Fibroblast of the aortic adventitia (primary cell): ENCODE results near the gene BCAS3. TPM values are rescaled to one million over a fixed set of nuclear protein-coding genes. Genes with fewer than 3 reads are reported as not detected.

Experiments used
- DNase-seq: peaks from one replicate; pipeline ENCODE4 v3.0.0-alpha.2; 2010; ENCODE audit warnings: low read depth
- H3K4me3 ChIP-seq: 2 replicates; pipeline ENCODE4 v1.5.1; 2011; ENCODE audit warnings: low read depth, mild to moderate bottlenecking, control low read depth, low read length, moderate library complexity
- total RNA-seq: library from RNA; depleted of rRNA; stranded (reverse); fragments of >200 nt; gene quantifications from 2 replicates; pipeline ENCODE4 v1.2.3, GENCODE V29; 2012; ENCODE audit warnings: low replicate concordance
- TF ChIP-seq, protein P1 (sequence below): IDR thresholded peaks from 2 replicates; pipeline ENCODE4 v1.5.1; 2011; ENCODE audit warnings: mild to moderate bottlenecking, low read length, control low read depth, inconsistent platforms; ENCODE audit not compliant: insufficient read depth

Gene BCAS3
- total RNA-seq, 1 donor, result 29.6 TPM

- H3K4me3 ChIP-seq, result no peak overlapping the region
- no peak for DNase-seq
- TF ChIP-seq, protein P1, sequence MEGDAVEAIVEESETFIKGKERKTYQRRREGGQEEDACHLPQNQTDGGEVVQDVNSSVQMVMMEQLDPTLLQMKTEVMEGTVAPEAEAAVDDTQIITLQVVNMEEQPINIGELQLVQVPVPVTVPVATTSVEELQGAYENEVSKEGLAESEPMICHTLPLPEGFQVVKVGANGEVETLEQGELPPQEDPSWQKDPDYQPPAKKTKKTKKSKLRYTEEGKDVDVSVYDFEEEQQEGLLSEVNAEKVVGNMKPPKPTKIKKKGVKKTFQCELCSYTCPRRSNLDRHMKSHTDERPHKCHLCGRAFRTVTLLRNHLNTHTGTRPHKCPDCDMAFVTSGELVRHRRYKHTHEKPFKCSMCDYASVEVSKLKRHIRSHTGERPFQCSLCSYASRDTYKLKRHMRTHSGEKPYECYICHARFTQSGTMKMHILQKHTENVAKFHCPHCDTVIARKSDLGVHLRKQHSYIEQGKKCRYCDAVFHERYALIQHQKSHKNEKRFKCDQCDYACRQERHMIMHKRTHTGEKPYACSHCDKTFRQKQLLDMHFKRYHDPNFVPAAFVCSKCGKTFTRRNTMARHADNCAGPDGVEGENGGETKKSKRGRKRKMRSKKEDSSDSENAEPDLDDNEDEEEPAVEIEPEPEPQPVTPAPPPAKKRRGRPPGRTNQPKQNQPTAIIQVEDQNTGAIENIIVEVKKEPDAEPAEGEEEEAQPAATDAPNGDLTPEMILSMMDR, result no peak
Observed at GRCh38 chr17:61390479-61390791, 712.8 kb downstream of the BCAS3 start.

DNA sequence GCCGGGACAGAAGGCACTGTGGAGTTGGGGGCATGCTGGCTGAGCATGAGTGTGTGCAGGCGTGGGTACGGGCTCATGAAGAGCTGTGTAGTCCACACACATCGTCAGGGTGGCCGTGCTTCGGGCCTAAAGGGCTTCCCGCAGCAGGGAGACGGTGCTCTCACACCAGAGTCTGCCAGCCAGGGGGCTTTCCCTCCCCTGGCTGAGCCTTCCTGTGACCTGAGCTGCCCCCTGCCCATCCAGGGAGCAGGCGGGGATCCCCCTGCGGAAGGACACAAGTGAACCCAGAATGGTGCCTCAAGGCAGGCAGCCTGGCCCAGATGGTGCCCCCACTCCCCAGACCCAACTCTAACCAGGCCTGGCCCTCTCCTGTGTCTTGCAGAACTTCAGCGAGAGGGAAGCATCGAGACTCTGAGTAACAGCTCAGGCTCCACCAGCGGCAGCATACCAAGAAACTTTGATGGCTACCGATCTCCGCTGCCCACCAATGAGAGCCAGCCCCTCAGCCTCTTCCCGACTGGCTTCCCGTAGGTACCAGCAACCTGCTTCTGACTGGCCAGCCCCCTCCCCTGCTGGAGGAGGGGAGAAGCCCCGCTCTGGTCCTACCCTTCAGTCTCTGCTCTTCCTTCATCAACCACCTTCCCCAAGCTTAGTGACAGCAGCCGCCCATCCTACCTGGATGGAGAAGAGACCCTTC lies 714.1 kb downstream of the BCAS3 start:
- TF ChIP-seq, protein P1, result no peak
- DNase-seq, result no peak
- H3K4me3 ChIP-seq, result no peak overlapping the region

DNA sequence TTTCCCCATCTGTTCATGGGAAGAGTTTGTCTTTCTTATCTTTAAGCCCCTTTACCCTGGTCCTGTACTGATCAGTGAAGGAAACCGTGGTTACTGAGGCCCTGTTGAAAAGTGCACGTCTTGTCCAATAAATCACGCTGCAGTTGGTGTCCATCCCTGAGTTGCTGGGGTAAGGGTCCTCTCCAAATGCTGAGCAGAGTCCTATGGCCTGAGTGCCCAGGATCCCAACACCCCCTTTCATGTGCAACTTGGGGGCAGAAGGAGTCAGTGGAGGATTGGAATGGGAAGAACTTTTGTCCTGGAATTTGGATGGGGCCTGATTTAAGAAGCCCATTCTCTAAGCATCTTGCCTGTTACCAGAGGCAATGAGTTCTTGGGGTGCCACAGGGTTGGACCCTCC lies 715.0 kb downstream of the BCAS3 start:
- no peak for DNase-seq
- no peak overlapping the region for H3K4me3 ChIP-seq

GRCh38 chr17:61393550-61393903 lies 715.9 kb downstream of the BCAS3 start:
- TF ChIP-seq, protein P1, result peak; percentile 23
- DNase-seq, result no peak
- no peak overlapping the region for H3K4me3 ChIP-seq

More for the DNA sequence above, 715.0 kb downstream of the BCAS3 start:
- TF ChIP-seq, protein P1, result no peak

- H3K4me3 ChIP-seq, result no peak overlapping the region
- TF ChIP-seq, protein P1, result no peak
- DNase-seq, result no peak
Observed at GRCh38 chr17:61393904-61394629, 716.4 kb downstream of the BCAS3 start.

DNA sequence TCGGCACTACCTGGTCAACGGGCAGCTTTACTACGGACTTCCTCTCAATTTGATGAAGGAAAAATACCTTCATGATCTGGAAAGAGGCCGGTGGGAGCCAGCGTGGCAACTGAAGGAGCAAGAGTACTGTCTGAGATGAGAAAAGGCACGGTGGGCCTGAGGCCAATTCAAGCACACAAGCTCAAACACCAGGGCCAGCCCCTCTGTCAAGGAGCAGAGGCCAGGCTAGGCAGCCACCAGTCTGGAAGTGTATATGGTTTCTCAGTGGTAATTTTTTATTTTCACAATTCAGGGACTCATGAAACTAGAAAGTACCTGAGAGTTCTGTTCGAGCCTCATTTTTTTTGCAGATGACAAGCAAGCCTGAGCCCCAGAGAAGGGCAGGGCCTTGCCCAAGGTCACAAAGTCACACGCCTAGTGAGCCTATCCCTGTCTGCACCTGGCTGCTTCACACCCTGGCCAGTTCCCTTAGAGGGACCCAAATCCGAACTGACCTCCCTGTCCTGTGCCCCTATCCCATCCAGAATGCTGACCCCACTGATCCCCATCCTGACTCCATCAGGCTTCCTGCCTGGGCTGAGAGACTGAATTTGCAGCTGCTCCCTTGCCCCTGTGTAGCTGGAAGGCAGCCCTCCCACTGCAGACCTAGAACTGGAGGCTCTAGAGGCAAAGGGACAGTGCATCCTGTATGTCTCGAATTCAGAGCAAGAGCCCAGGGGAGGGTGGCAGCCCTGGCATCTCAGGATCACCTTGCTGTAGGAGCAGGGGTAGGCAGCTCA lies 717.2 kb downstream of the BCAS3 start:
- DNase-seq, result no peak
- no peak overlapping the region for H3K4me3 ChIP-seq
- TF ChIP-seq, protein P1, result no peak
